ENCODE results near the gene GNG12.

Gene GNG12

GRCh38 chr1:67710417-67710816 lies 122.8 kb downstream of the GNG12 start:
- no peak overlapping the region for H3K4me2 ChIP-seq (ENCODE audit: low read depth, low read length, poor library complexity, severe bottlenecking)
- H3K27me3 ChIP-seq (ENCODE audit: low read length): no peaks in the 10 kb centered on the region
- no peaks in the 10 kb centered on the region for H3K9me2 ChIP-seq (replicated peaks; ENCODE audit: insufficient read depth, low read length)
- H3K36me3 ChIP-seq (ENCODE audit: low read length): no peaks in the 10 kb centered on the region
- H2AFZ ChIP-seq (ENCODE audit: low read depth, low read length, severe bottlenecking): no peak overlapping the region
- H3F3A ChIP-seq (ENCODE audit: insufficient read depth): no peaks in the 10 kb centered on the region
- H3K4me3 ChIP-seq (ENCODE audit: insufficient read depth, low read length, poor library complexity, severe bottlenecking): no peak overlapping the region
- H3K27ac ChIP-seq (ENCODE audit: low read depth, low read length): no peak overlapping the region
- no peaks in the 10 kb centered on the region for H3K79me2 ChIP-seq (ENCODE audit: insufficient read depth, low read length)
- no peak overlapping the region for H3K9ac ChIP-seq (ENCODE audit: low read length)
- H3K9me3 ChIP-seq (ENCODE audit: insufficient read depth, low read length): no peaks in the 10 kb centered on the region
- TF ChIP-seq, protein P1, sequence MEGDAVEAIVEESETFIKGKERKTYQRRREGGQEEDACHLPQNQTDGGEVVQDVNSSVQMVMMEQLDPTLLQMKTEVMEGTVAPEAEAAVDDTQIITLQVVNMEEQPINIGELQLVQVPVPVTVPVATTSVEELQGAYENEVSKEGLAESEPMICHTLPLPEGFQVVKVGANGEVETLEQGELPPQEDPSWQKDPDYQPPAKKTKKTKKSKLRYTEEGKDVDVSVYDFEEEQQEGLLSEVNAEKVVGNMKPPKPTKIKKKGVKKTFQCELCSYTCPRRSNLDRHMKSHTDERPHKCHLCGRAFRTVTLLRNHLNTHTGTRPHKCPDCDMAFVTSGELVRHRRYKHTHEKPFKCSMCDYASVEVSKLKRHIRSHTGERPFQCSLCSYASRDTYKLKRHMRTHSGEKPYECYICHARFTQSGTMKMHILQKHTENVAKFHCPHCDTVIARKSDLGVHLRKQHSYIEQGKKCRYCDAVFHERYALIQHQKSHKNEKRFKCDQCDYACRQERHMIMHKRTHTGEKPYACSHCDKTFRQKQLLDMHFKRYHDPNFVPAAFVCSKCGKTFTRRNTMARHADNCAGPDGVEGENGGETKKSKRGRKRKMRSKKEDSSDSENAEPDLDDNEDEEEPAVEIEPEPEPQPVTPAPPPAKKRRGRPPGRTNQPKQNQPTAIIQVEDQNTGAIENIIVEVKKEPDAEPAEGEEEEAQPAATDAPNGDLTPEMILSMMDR (IDR thresholded peaks at IDR 0.05; ENCODE audit: insufficient read depth, low read length, poor library complexity, severe bottlenecking): no peak
- TF ChIP-seq EZH2phosphoT487 (conservative IDR thresholded peaks at IDR 0.05; ENCODE audit: low read length): no peak
- H4K20me1 ChIP-seq (ENCODE audit: low read depth, low read length): no peaks in the 10 kb centered on the region

GRCh38 chr1:67708606-67709005 lies 124.7 kb downstream of the GNG12 start:
- TF ChIP-seq, protein P1 (IDR thresholded peaks at IDR 0.05; ENCODE audit: insufficient read depth, low read length, poor library complexity, severe bottlenecking): no peak
- no peak for TF ChIP-seq EZH2phosphoT487 (conservative IDR thresholded peaks at IDR 0.05; ENCODE audit: low read length)
- H3F3A ChIP-seq (ENCODE audit: insufficient read depth): no peaks in the 10 kb centered on the region

GRCh38 chr1:67705735-67706453 lies 127.4 kb downstream of the GNG12 start:
- H3F3A ChIP-seq (ENCODE audit: insufficient read depth): no peaks in the 10 kb centered on the region
- H3K27me3 ChIP-seq (ENCODE audit: low read length): no peaks in the 10 kb centered on the region
- no peaks in the 10 kb centered on the region for H3K36me3 ChIP-seq (ENCODE audit: low read length)
- no peak overlapping the region for H3K4me2 ChIP-seq (ENCODE audit: low read depth, low read length, poor library complexity, severe bottlenecking)
- TF ChIP-seq EZH2phosphoT487 (conservative IDR thresholded peaks at IDR 0.05; ENCODE audit: low read length): no peak
- TF ChIP-seq, protein P1 (IDR thresholded peaks at IDR 0.05; ENCODE audit: insufficient read depth, low read length, poor library complexity, severe bottlenecking): no peak
- H3K9ac ChIP-seq (ENCODE audit: low read length): no peak overlapping the region
- no peaks in the 10 kb centered on the region for H4K20me1 ChIP-seq (ENCODE audit: low read depth, low read length)
- no peaks in the 10 kb centered on the region for H3K9me2 ChIP-seq (replicated peaks; ENCODE audit: insufficient read depth, low read length)
- H2AFZ ChIP-seq (ENCODE audit: low read depth, low read length, severe bottlenecking): no peak overlapping the region
- H3K79me2 ChIP-seq (ENCODE audit: insufficient read depth, low read length): no peaks in the 10 kb centered on the region
- H3K9me3 ChIP-seq (ENCODE audit: insufficient read depth, low read length): no peaks in the 10 kb centered on the region
- no peak overlapping the region for H3K27ac ChIP-seq (ENCODE audit: low read depth, low read length)
- H3K4me3 ChIP-seq (ENCODE audit: insufficient read depth, low read length, poor library complexity, severe bottlenecking): no peak overlapping the region

More at GRCh38 chr1:67708606-67709005, 124.7 kb downstream of the GNG12 start:
- no peaks in the 10 kb centered on the region for H3K27me3 ChIP-seq (ENCODE audit: low read length)
- H2AFZ ChIP-seq (ENCODE audit: low read depth, low read length, severe bottlenecking): no peak overlapping the region
- H3K9me3 ChIP-seq (ENCODE audit: insufficient read depth, low read length): no peaks in the 10 kb centered on the region
- H3K4me2 ChIP-seq (ENCODE audit: low read depth, low read length, poor library complexity, severe bottlenecking): no peak overlapping the region
- H3K9ac ChIP-seq (ENCODE audit: low read length): no peak overlapping the region
- H3K36me3 ChIP-seq (ENCODE audit: low read length): no peaks in the 10 kb centered on the region
- H3K27ac ChIP-seq (ENCODE audit: low read depth, low read length): no peak overlapping the region
- no peaks in the 10 kb centered on the region for H4K20me1 ChIP-seq (ENCODE audit: low read depth, low read length)
- H3K4me3 ChIP-seq (ENCODE audit: insufficient read depth, low read length, poor library complexity, severe bottlenecking): no peak overlapping the region
- no peaks in the 10 kb centered on the region for H3K9me2 ChIP-seq (replicated peaks; ENCODE audit: insufficient read depth, low read length)
- no peaks in the 10 kb centered on the region for H3K79me2 ChIP-seq (ENCODE audit: insufficient read depth, low read length)

Measured in SU-DHL-6 (cell line).